ENCODE measurements around the gene TFF3.

The TFF3 gene

DNA sequence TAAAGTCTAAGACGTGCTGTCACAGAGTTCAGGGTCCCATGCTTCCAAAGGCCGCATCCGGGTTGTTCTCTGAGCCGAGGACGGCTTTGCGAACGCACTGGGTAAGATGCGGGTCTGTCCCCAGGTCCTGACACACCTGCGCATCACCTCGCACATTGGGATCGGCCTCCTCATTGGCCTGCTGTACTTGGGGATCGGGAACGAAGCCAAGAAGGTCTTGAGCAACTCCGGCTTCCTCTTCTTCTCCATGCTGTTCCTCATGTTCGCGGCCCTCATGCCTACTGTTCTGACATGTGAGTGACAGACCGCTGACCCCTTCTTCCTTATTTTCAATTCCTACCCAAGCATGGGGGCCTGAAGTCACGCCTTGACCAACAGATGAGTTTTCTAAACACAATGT lies 25.3 kb downstream of the TFF3 start:
- DNase-seq (ENCODE audit: low read depth): no peak

DNA sequence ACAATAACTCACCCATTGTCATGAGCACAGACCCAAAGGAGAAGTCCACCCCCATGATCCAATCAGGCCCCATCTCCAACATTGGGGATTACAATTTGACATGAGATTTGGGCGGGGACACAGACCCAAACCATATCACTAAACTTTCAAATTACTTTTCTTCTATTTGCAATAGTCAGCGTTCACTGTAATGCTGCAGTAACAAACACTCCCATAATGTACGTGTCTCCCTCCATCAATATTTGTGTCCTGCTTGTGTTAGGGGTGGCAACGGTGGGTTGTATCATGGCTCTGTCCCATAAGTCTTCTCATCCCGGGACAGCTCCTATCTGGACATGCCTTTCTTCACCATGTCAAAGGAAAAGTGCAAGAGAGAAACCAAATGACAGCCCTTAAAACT lies 26.2 kb downstream of the TFF3 start:
- DNase-seq (ENCODE audit: low read depth): no peak

DNA sequence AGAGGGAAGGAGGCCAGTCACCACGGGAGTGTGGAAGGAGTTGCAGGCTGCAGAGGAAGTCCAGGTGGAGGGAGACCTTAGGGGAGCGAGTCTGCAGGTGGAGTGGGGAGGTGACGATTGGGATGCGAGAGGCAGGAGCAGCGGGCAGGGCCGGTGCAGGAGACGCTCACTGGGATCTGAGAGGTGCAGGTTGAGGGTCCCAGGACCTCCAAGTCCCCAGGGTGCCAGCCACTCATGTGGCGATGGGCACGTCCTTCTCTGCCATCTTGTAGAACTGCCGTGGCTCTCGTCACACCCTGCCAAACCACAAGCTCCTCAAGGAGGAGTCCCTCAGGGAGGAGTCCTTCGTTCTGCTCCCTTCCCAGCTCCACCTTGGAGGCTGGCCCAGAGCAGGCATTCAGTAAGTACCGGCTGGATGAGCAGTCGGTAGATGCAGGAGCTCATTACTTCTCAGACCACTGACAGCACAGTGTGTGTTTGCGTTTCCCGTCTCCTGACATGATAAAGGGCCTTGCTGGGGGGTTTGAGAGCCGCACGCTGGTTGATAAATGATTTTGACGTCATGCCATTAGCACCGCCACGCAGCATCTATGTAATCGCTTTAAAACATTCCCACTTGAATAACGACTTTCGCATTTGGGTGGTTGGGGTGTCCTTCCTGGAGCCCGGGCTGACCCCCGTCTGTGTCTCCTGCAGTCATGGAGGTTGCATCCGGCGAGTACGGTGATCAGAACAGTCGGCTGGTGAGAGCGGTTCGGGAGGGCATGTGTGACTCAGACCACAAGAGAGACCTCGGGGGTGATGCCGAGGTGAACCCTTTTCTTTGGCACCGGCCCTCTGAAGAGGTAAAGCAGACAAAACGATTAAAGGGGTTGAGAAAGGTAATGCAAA lies 27.8 kb downstream of the TFF3 start:
- no peak for DNase-seq (ENCODE audit: low read depth)

DNA sequence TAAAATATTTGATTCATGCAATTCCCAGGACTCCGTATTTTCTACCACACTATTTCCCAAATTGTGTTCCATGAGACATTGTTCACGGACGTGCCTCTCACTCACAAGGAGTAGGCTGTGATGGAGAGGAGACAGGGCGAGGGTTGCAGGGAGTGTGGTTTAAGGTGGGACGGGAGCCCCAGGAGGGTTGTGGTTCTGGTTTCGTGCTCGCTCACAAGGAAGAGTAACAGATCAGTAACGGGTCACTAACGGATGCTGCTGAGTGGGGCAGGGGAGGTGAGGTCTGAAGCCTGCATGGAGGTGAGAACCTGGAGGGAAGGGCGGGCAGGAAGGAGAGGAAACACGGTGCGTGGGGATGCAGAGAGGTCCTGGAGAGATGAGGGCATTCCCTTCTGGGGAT lies 28.8 kb downstream of the TFF3 start:
- DNase-seq (ENCODE audit: low read depth): no peak

DNA sequence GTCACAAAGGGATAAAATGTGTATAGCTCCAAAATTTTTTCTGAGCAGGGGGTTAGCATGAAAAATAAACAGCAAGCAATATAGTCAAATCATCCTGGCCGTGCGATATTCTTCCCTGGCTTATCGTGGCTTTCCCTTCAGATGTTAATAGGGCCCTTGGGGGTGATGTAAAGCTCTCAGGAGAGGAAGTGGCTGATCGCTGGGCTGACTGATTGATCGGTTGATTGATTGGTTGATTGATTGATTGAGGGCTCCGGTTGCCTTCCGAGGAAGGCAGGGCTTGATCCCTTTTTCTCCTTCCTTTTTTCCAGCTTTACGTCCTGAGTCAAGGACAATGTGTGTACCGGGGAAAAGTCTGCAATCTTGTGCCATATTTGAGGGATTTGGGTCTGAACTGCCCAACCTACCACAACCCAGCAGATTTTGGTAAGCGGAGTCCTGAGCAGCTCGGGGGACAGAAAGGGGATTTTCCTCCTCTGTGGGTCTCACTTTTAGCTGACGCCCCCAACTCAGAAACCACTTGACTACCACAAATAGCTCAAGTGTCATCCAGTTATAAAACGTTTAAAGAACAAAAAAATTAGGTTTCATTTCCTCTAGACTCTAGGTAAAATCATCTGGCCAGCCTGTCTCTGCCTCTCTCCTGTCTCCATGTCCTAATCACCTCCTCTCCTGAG lies 29.5 kb downstream of the TFF3 start:
- no peak for DNase-seq (ENCODE audit: low read depth)

DNA sequence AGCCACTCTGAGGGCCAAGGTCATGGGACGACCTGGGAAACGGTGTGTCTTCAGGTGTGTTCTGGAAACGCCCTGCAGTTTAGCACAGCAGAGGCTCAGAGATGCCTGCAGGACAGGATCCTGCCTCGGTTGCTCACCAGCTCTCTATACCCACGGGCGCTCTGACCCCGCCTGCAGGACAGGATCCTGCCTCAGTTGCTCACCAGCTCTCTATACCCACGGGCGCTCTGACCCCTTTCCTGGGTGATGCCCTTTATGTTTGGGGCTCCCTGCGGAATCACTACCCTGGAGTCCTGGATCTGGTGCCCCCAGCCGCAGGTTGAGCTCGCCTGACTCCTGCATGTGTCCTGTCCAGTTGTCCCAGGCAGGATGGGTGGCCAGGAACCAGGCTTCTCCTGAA lies 32.5 kb downstream of the TFF3 start:
- DNase-seq (ENCODE audit: low read depth): no peak

DNA sequence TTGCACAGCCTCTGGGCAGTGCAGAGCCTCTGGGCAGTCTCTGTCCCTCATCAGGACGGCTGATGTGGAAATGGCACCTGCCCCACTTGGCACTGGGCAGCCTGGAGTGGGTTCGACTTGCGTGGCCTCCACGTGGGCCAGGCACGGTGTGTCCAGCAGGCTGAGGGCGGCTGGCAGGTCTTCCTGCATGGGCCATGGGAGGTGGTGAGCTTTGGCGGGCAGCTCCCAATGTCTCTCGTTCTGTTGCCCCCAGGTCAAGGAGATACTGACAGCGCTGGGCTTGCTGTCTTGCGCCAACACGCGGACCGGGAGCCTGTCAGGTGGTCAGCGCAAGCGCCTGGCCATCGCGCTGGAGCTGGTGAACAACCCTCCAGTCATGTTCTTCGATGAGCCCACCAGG lies 33.2 kb downstream of the TFF3 start:
- no peak for DNase-seq (ENCODE audit: low read depth)

DNA sequence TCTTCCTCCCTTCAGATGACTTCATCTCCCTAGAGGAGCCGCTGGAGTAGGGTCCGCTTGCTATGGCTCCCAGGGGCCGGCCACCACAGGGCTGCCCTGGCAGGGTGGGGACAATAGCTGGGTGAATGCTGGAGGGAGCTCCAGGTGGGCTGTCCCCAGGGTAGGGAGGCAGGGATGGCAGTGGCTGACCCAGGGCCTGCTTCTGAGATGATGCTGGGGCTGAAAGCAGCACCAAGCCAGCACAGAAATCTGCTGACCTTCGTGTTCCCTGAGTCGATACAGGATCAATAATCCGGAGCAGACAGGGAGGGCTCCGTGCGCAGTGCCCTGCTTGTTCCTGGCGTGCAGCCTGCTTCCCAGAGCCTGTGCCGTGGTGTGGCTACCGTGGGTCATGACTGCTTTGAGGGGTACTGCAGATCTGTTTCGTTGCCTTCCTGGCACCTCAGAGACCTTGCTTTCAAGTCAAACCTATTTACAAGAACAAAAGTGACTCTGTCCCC lies 34.0 kb downstream of the TFF3 start:
- no peak for DNase-seq (ENCODE audit: low read depth)

DNA sequence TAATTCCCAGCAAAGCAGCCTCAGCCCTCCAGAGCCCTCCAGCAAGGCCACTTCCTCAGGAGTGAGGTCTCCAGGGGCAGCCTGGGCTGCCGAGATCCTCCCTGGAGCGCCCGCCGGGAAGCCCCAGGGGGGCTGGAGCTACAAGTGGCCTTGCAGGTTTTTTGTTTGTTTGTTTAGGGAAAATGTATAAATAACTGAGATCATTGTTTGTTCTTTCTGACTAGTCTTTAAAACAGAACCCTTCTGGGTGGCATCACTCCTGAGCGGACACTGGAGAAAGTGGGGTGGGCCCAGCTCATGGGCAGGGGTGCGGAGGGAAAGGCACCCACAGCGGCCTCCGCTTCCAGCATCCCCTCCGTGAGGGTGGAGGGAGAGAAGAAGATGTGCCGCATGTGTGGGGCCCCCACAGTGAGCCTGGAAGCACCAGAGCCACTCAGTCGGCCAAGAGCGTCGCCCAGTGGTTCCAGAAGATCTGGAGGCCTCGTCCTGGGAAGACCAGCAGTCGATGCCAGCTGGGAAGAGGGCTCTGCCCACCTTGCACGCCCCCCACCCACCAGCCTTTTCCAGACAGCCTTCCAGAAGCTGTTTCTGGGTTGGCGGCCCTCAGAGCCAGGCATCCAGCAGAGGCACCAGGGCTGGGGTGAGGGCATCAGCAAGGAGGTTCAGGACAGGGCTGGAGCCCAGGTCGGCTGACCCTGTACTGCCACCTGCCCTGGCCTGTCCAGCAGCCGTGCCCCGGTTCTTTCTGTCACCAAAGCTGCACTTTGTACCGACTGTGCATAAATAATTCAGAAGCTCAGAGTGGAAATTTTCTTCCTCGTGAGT lies 34.6 kb downstream of the TFF3 start:
- no peak for DNase-seq (ENCODE audit: low read depth)

DNA sequence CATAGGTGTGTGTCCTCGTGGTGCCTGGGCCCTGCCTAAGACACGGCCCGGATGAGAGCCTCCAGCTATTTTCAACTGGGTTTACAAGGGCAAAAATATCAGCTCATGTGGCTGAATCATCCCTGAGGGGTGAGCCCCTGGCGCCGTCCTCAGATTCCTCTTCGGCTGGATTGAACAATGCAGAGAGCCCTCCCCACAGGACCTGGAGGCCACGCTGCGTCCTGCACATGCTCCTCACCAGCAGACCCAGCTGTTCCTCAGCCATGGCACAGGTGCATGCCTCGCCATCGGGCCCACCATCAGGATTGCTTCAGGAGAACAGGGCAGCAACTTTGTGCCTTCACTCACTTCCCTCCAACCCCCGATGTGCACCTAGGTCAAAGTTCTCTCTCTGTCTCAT lies 35.3 kb downstream of the TFF3 start:
- DNase-seq (ENCODE audit: low read depth): no peak

DNA sequence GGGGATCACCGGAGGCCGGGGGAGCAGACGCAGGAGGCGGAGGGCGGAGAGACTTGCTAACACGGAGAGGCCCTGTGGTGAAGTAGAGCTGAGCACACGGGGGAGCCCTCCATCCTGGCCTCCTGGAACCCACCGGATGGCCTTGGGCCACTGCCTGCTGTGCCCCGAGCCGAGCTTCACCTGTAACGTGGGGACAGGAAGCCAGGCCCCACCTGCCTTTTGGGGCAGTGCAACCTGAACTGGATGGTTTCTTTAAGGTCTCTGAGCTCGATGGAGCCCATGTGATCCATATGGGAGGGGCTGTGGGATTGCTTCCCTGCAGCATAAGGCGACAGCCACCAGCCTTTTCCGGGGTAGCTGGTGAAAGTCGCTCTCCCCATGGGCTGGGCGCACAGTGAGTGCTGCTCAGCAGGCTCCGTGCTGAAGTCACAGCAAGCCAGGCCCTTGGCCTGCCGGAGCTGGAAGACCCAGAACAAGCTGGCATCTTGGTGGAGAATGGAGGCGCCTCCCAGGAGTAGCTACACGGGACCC lies 35.8 kb downstream of the TFF3 start:
- DNase-seq (ENCODE audit: low read depth): no peak

DNA sequence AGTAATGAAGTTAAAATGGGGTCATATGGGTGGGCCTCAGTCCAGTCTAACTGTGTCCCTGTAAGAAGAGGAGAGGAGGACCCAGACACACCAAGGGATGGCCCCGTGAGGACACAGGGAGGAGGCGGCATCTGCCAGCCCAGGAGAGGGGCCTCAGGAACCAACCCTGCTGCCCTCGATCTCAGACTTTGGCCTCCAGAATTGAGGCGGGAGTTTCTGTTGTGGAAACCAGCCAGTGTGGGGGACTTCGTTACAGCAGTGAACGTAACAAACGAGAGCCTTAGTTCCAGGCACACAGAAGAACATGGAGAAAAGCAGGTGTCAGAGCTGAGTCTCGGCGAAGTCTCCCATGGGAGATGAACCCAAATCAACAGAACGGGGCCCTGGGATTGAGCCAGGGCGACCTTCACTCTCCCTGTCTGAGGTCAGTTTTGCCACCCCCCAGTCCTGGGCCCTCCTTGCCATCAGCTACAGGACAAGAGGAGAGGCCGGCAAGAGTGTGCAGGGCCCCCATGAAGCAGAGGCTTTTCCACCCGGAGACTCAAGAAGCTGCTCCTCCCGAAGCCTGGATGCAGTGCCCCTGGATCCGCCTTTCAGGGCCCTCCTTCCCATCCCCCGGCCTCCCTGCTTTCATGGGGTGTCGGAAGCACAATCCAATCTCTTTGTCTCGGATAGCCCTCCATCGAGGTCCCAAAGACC lies 36.6 kb downstream of the TFF3 start:
- DNase-seq (ENCODE audit: low read depth): no peak

DNA sequence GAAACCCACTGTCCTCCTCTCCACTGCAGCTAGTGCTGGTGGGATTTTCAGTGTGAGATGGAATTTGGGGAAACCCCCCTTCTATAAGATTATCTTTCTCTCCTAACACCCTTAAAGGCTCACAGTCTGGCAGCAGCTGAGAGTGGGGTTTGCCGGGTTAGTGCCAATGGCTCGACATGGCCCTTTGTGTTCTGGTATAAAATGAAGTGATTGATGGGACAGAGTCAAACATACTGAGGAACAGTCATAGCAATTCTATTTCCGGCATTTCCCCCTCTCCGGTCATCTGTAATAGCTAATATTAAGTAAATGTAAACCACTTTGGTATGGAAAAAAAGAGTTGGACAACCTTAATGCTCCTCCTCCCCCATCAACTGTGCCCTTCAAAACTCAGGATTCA lies 37.6 kb downstream of the TFF3 start:
- no peak for DNase-seq (ENCODE audit: low read depth)

DNA sequence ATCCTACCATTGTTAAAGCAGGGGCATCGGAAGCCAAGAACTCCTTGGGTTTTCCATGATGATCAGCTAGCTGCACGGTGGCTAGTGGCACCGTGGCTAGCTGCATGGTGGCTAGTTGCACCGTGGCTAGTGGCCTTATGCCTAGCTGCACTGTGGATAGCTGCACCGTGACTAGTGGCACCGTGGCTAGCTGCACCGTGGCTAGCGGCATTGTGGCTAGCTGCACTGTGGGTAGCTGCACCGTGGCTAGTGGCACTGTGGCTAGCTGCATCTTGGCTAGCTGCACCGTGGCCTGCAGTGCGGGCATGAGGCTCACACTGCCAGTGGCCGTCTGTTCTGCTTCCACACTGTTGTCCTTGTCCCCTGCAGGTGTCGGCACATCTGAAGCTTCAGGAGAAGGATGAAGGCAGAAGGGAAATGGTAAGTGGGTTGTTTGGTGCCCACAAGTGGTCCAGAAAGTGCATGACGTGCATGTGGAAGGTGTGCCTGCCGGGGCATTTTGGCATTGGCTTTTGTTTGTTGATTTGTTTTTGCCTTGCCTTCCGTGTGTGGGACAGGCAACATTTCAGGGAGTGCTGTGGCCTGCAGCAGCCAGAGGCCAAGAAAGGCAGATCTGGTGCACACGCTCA lies 38.6 kb downstream of the TFF3 start:
- DNase-seq (ENCODE audit: low read depth): no peak

DNA sequence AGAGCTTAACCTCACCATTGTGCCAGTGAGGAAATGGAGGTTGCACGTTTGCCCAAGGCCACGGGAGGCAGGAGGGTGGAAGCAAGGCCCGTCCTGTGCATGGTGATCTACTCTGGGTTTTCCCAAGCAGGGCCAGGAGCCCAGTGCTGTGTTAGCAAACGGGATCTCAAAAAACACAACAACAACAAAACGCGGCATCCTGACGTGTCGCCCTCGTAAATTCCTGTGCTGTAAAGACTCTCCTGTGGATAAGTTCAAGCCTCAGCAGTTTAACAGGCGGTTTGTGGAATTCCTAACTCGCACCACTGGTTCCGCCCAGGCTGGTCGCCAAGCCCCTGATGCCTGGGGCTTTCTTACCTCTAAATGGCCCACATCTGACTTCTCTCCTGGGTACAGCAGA lies 39.1 kb downstream of the TFF3 start:
- DNase-seq (ENCODE audit: low read depth): no peak

DNA sequence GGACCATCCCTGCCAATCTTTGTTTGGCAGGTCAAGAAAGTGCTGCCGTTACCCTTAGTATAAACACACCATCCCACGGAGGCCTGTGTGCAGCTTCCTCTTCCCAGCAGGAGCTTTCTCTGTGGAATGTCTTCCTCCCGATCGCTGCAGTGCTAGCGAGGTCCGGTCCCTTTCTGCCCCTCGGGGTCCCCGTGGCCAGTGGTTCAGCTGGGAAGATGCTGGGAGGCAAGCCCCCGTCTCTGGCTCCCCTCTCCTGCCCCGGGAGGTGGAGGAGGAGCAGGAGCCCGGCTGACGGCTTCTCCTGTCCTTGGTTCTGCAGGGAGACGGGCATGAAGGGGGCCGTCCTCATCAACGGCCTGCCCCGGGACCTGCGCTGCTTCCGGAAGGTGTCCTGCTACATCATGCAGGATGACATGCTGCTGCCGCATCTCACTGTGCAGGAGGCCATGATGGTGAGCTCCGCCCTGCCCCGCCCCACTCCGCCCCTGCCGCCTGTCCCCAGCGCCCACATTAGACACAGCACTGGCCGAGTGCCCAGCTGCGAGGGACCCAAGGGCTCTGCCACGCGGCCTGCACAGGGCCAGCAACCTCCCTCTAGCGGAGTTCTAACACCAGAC lies 42.1 kb downstream of the TFF3 start:
- no peak for DNase-seq (ENCODE audit: low read depth)

DNA sequence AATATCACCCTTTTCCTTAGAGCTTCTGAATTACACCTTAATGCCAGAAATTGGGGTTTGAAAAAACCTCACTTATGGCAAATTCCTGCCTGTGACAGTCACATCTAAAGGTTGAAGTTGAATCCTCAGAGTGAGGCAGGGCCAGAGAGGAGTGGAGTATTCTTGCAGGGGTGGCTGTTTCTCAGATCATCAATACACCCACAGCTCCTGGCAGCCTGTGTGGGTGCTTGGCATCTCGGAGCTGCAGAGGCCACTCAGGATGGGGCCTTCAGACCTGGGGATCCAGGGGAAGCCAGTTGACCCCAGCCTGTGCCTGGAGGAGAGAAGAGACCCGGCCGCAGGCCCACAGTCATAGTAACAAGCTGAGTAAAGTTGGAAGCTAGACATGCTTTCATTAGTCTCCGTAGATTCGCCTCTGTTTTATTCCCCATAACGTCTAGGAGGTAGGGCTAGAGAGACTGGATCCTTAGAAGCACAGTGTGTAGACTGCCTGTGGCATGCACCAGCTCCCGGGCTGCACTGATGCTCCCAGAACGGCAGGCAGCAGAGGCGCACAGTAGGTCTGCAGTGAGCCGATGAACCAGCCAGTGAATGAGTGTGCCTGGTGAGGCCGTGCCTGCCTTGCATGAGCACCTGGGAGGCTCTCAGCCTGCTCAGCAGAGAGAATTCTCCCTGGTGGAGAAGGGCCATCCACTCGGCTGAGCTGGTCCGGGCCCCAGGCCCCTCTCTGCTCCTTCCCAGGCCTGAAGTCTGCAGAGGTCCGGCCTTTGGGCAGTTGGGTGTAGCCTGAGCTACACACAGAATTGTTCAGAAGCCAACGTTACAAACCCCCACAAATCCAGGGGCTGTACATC lies 42.9 kb downstream of the TFF3 start:
- DNase-seq (ENCODE audit: low read depth): no peak

DNA sequence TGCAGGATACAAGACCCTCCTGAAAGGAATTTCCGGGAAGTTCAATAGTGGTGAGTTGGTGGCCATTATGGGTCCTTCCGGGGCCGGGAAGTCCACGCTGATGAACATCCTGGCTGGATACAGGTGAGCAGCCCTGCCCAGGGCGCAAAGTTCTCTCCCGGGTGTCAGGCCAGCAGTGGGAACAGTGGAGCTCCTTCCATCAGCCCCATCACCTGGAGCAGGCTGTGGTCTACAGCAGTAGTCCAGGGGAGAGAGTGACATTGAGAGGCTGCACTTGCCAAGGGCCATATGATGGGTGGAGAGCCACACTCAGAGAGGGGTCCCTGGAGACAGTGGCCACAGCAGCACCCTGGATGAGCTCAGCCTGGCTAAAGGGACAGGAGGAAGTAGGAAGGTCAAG lies 44.1 kb downstream of the TFF3 start:
- DNase-seq (ENCODE audit: low read depth): no peak

DNA sequence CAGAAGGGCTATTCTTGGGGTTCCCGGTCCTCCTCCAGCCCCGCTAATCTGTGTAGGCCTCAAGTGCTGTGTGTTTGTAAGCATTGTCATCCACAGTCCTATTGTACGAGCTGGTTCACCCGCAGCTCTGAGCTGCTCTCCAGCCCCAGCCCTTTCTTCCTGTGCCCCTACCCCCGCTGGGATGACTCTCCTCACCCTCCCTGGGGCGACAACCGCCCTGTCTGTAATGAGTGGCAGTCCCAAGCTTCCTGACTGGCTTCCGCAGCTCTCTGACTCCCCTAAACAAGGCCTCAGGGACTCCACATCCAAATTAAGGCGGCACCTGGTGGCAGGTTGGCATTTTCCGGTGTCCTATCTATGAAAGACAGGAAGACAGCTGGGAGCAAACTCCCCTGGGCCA lies 45.8 kb downstream of the TFF3 start:
- no peak for DNase-seq (ENCODE audit: low read depth)
